Measurements from ENCODE around the gene PRKG1.

GRCh38 chr10:51624013-51624412 is 549.7 kb downstream of the PRKG1 start:
- TF ChIP-seq EZH2 (IDR thresholded peaks at IDR 0.05; ENCODE audit: borderline replicate concordance, insufficient read depth, low read depth, low read length, poor library complexity, severe bottlenecking): no peak
- no peak for TF ChIP-seq CTCF (IDR thresholded peaks at IDR 0.05)

Data from B cell (primary cell).